Peyer's patch (tissue), 4 donors: Measurements from ENCODE around the gene RNASE2. TPM values are rescaled to one million over a fixed set of nuclear protein-coding genes. Genes with fewer than 3 reads are reported as not detected.

Experiments used
- DNase-seq, 3 donors: peaks; one replicate each; pipeline ENCODE4 v3.0.0-alpha.2; 2017 to 2019
- H3K27ac ChIP-seq, 4 donors: fragments of 200-600 bp; sonication (generic); one replicate each; pipeline ENCODE4 v1.5.1; 2016 to 2019
- H3K27me3 ChIP-seq, 2 donors: fragments of 200-600 bp; sonication (generic); one replicate each; pipeline ENCODE4 v1.5.1; 2019
- H3K36me3 ChIP-seq, 3 donors: fragments of 200-600 bp; sonication (generic); one replicate each; pipeline ENCODE4 v1.5.1; 2016 to 2019
- H3K4me1 ChIP-seq, 4 donors: fragments of 200-600 bp; sonication (generic); one replicate each; pipeline ENCODE4 v1.5.1; 2016 to 2019
- H3K4me3 ChIP-seq, 4 donors: fragments of 200-600 bp; sonication (generic); 1 replicate in 3 of 4; 2 replicates in 1 of 4; pipeline ENCODE4 v1.5.1; 2016 to 2019; ENCODE audit warnings: mild to moderate bottlenecking in 1 of 4
- H3K9me3 ChIP-seq, 4 donors: fragments of 200-600 bp; sonication (generic); one replicate each; pipeline ENCODE4 v1.5.1; 2016 to 2019; ENCODE audit warnings: mild to moderate bottlenecking in 1 of 4
- CTCF ChIP-seq, 6 experiments: fragments of 450-650 bp in 4 of 6; fragments of 200-600 bp in 2 of 6; sonication (generic) in 1 of 6; IDR thresholded peaks; one replicate each; pipeline ENCODE4 v1.5.1; 2017 to 2019; ENCODE audit warnings: antibody characterized with exemption in 6 of 6, mild to moderate bottlenecking in 3 of 6, moderate library complexity in 1 of 6
- POLR2A ChIP-seq, 2 donors: fragments of 450-650 bp; IDR thresholded peaks; one replicate each; pipeline ENCODE4 v1.5.1; 2017; ENCODE audit warnings: antibody characterized with exemption in 2 of 2, mild to moderate bottlenecking in 2 of 2, moderate library complexity in 2 of 2
- total RNA-seq, 4 donors: library from RNA; depleted of rRNA; stranded (reverse); fragments of >200 nt; gene quantifications; one replicate each; pipeline ENCODE4 v1.1.0, GENCODE V29; 2016

RNASE2 gene
- total RNA-seq, 4 donors from 2014 or later: not detected

GRCh38 chr14:20970983-20971704, 15.9 kb downstream of the RNASE2 start:
- TF ChIP-seq CTCF (IDR thresholded peaks at IDR 0.05) (peak; percentile 76 to 91 (median 84)), POLR2A (IDR thresholded peaks at IDR 0.05) (no peak)
- no peaks in the 10 kb centered on the region for H3K9me3 ChIP-seq
- peak; percentile 76 to 91 (median 89) for DNase-seq
- no peaks in the 10 kb centered on the region for H3K27me3 ChIP-seq
- H3K36me3 ChIP-seq: no peaks in the 10 kb centered on the region
- H3K4me3 ChIP-seq: peak overlapping the region; percentile 49 to 65 (median 60)
- peak overlapping the region; percentile 13 to 73 (median 42) for H3K27ac ChIP-seq
- peaks cover 0 to 4% (median 2%) of the 10 kb centered on the region in 4 donors for H3K4me1 ChIP-seq

- H3K27me3 ChIP-seq: no peaks in the 10 kb centered on the region
- DNase-seq: no peak
- TF ChIP-seq CTCF (IDR thresholded peaks at IDR 0.05): no peak
- TF ChIP-seq POLR2A (IDR thresholded peaks at IDR 0.05): no peak
- no peaks in the 10 kb centered on the region for H3K36me3 ChIP-seq
- H3K4me3 ChIP-seq: peak overlapping the region; percentile 49 to 65 (median 60)
- H3K9me3 ChIP-seq: no peaks in the 10 kb centered on the region
- peak overlapping the region in 2 of 4 donors; percentile 51 to 73 for H3K27ac ChIP-seq
- peaks cover 0 to 4% (median 2%) of the 10 kb centered on the region in 4 donors for H3K4me1 ChIP-seq
Observed at GRCh38 chr14:20971705-20972021, 16.4 kb downstream of the RNASE2 start.

- TF ChIP-seq POLR2A (IDR thresholded peaks at IDR 0.05): no peak
- TF ChIP-seq CTCF (IDR thresholded peaks at IDR 0.05): no peak
- Histone ChIP-seq H3K4me3 (no peak overlapping the region), H3K4me1 (peaks cover 0 to 4% (median 2%) of the 10 kb centered on the region in 4 donors), H3K27me3 (no peaks in the 10 kb centered on the region), H3K9me3 (no peaks in the 10 kb centered on the region), H3K36me3 (no peaks in the 10 kb centered on the region), H3K27ac (no peak overlapping the region)
- DNase-seq: no peak
Observed at GRCh38 chr14:20973501-20973900, 18.2 kb downstream of the RNASE2 start.

GRCh38 chr14:20976291-20976690, 21.0 kb downstream of the RNASE2 start:
- peaks cover 0 to 3% (median 0%) of the 10 kb centered on the region in 4 donors for H3K4me1 ChIP-seq
- no peak overlapping the region for H3K4me3 ChIP-seq
- no peaks in the 10 kb centered on the region for H3K36me3 ChIP-seq
- H3K9me3 ChIP-seq: no peaks in the 10 kb centered on the region
- no peak for TF ChIP-seq POLR2A (IDR thresholded peaks at IDR 0.05)
- no peak for TF ChIP-seq CTCF (IDR thresholded peaks at IDR 0.05)
- H3K27me3 ChIP-seq: no peaks in the 10 kb centered on the region
- H3K27ac ChIP-seq: no peak overlapping the region
- no peak for DNase-seq

GRCh38 chr14:20978687-20979086, 23.4 kb downstream of the RNASE2 start:
- H3K9me3 ChIP-seq: no peaks in the 10 kb centered on the region
- H3K27me3 ChIP-seq: no peaks in the 10 kb centered on the region
- H3K4me1 ChIP-seq: no peaks in the 10 kb centered on the region
- H3K27ac ChIP-seq: no peak overlapping the region
- no peak for DNase-seq
- no peak overlapping the region for H3K4me3 ChIP-seq
- no peak for TF ChIP-seq CTCF (IDR thresholded peaks at IDR 0.05)
- no peak for TF ChIP-seq POLR2A (IDR thresholded peaks at IDR 0.05)
- H3K36me3 ChIP-seq: no peaks in the 10 kb centered on the region
